ENCODE measurements around the gene SDK1. TPM values are rescaled to one million over a fixed set of nuclear protein-coding genes. Genes with fewer than 3 reads are reported as not detected.
"Not testable (repeated sequence)": the region's sequence is repeated elsewhere in the genome, so short reads cannot be mapped to it uniquely, and the experiment has no call there.

SDK1 gene
- polyA plus RNA-seq, 10 donors: 1.9 to 6.0 (median 2.7) TPM

DNA sequence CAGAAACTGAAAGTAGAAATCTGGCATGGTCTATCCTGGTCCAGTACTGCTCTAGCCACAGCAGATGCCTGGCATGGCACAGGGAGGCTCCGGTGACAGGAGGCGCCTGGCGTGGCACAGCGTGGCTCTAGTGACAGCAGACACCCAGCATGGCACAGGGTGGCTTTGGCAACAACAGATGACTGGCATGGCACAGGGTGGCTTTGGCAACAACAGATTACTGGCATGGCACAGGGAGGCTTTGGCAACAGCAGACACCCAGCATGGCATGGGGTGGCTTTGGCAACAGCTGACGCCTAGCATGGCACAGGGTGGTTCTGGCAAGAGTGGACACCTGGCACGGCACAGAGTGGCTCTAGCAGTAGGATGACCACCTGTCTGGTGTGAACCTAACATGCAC, 900.5 kb downstream of the SDK1 start:
- DNase-seq: no peak

DNA sequence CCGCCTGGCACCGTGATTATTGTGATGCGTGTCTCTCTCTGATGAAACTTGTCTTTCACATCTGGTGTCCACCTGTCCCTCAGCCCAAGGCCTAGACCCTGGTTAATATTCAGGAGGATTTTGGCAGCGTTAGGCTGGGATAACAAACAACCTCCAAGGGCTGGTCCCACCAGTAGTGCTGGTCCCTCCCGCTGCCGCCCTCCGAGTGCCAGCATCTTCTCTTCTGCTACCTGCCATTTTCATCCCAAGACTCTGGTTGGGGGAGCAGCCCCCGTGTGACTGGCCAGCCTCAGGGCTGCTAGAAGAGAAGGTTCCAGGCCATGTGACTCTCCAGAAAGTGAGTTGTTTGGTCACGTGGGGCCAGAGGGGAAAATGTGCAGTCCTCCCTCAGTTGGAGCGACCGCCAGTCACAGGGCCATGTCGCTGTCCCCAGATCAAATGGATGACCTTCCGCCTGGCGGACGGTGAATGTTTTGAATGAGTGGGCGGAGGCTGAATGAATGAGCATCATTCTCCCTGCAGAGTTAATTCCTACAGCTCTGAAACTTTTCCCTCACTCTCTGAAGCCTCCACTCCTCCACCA, 901.2 kb downstream of the SDK1 start:
- DNase-seq: no peak

DNA sequence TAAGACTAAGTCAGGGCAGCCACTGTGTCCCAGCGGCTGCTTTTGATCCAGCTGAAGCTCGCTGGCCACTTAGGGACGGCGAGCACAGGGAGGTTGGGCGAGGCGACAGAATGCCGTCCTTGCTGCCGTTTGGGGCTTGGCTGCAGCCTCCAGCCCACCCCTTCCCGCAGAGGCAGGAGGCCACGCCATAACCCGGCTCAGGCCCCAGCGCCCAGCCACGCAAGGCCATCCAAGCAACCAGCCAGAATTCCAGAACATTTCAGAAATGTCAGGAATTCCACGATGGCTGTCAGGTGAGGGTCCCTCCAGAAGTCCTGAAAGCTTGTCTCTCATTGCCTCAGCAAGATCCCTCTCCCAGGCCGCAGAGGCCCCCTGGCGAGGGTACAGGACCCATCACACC, 901.9 kb downstream of the SDK1 start:
- DNase-seq: no peak

DNA sequence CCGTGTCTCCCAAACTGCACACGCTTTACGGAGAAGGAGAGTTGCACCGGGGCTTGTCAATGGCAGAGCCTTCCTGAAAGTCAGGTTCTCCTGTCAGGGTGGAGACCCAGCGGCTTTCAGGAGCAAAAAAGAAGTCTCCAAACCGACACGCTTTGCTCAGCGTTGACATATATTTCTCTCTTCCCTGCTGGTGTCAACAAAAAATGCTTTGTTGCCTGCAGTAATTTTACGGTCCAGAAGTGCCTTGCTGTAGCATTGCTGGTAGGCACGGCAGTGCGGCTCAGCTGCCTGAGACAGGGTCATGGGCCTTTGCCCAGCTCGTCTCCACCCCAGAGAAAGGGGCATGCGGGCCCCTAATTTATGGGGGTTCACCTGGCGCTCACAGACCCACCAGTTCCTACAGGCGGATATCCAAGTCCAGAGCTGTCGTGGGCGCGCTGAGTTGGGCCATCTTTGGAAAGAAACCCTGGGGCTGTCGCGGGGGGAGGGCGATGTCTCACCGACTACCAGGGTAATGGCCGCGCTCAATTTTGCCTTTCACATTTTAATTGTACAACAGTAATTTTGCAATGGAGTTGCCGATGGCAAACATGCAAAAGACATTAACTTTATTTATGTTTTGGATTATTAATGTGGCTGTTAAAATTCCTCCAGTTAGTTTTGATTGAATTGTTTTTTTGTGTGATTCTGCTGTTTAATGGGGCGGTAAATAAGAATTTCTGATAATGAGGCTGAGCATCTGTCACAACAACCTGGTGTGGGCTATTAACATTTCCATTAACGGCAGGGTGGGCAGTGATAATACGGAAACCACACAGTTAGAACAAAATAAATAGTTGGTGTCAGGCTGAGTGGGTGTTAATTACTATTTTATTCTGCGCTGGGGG, 902.8 kb downstream of the SDK1 start:
- no peak for DNase-seq

DNA sequence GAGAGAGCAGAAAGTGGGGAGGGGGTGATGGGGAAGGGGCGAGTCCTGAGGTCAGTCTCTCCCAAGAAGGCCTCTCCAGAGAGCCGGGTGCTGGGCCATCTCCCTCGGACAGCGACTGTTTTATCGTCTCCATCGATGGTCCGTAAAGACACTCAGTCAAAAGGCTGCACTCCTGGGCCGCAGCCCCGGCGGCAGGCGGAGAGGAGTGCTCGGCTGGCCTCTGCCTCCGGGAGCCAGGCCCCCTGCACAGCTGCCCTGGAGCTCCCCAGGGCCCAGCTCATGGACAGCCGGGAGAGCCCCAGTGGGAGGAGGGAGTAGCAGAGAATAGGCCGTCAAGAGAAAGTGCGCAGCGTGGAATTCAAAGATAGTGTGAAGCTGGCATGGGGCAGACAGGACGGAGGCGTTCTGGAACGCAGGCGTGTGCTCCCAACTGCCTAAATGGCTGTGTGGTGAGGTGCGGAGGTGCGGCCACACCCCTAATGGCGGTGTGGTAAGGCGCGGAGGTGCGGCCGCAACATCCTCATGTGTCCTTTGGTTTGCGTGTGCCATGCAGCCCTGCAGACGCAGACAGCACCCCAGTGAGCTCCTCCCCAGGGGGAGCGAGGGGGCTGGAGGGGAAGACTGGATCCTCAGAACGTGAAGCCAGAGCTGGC, 903.6 kb downstream of the SDK1 start:
- DNase-seq: peak in 1 of 3 donors; percentile 22

DNA sequence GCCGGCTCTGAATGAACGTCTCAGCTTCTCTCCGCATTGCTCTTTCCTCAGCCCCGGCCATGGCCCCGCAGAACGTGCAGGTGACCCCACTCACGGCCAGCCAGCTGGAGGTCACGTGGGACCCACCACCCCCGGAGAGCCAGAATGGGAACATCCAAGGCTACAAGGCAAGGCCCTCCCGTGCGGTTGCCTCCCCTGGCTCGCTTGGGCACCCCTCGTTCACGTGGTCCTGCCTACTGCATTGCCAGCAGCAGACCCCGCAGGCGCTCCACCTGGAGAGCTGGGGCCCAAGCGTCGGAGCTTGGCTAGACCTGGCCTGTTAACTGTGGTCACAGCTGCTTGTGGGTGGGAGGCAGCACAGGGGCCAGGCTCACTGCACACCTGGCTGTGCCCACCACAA, 904.8 kb downstream of the SDK1 start:
- no peak for DNase-seq

DNA sequence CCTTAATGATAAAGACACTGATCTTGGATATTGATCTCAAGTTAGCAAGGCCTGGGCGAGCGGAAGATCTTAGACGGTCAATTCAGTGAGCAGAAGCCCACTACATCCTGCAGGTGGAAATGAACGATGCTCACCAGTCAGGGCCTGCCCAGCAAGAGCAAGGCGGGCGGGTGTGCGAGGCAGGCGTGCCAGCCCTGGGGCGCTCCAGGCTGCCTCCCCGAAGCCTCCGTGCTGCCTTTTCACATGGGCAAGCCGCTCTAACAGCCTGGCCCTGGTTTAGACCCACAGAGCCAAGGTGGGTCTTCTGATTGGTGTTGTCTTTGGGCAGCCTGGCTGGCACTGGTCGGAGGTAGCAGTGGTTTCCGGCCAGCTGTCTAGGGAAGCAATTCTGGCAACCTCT, 906.0 kb downstream of the SDK1 start:
- DNase-seq: no peak

DNA sequence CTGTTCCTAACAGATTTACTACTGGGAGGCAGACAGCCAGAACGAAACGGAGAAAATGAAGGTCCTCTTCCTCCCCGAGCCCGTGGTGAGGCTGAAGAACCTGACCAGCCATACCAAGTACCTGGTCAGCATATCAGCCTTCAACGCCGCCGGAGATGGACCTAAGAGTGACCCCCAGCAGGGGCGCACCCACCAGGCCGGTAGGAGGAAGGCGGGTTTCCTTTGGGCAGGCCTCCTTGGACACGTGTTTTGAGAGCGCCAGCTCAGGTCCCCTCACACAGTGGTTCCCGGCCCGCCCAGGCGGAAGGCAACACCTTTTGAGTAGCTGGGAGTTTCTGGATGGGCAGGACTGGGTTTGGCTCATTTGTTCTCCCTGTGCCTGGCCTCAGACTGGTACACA, 907.0 kb downstream of the SDK1 start:
- DNase-seq: no peak

DNA sequence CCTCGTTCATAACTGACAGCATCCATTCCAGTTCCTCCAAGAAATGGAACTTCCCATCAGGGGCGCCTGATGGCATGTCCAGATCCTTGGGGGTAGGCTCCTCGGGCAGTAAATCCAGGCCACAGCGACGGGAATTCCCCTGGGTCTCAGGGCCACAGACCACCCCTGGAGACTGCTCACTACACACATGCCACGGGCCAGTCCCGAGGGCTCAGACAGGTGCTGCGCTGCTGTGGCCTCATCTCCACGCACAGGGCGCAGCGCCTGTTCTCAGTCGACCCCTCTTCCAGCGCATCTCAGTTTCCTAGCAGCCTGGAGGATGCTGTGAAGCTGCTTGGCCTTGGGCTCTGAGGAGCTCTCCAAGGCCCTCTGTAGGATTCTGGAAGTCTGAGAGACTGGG, 907.5 kb downstream of the SDK1 start:
- no peak for DNase-seq

DNA sequence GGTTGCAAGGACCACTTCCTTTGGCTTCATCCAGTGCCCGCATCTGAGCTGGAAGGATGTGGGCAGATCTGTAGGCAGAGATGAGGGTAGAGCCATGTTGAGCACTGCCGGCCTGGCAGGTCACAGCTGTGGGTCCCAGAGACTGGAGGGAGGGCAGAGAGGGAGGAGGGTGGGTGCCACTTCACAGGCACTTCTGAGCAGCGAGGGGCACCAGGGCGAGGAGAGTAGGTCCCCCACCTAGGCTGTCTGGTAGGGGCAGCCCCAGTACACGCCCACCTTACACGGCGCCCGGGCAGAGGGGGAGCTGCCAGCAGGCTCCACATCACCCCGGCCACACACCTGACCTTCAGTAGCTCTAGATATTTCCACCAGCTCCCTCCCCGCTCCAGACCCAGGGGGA, 908.1 kb downstream of the SDK1 start:
- DNase-seq: no peak

DNA sequence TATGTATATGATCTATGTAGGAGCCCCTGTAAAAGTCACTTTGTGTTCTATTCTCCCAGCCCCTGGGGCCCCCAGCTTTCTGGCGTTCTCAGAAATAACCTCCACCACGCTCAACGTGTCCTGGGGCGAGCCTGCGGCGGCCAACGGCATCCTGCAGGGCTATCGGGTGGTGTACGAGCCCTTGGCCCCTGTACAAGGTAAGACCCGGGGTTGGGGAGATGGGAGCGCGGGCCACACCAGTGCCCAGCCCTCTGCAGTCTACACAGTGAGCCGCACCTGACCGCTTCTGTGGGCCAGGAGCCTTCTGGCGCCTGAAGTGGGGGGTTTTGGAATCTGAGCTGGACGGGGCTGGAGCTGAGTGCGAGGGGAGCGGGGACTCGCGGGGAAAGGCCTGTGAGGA, 908.9 kb downstream of the SDK1 start:
- DNase-seq: no peak

DNA sequence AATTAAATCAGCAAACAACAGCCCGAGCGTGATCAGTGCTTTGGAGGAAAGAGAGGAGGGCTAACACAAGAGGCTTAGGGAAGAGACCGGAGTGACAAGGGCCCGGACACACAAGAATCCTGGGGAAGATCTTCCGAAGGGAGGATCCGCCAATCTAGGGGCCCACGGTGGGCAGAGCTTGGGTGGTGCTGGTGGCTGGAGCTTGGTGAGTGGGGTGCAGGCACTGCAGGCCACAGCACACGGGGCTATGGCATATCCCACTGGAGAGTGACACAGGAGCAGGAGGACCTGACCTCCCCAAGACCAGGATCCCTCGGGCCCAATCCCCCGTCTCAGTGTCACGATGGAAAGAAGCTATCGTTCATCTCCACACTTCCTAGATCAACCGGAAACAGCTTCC, 909.8 kb downstream of the SDK1 start:
- no peak for DNase-seq

DNA sequence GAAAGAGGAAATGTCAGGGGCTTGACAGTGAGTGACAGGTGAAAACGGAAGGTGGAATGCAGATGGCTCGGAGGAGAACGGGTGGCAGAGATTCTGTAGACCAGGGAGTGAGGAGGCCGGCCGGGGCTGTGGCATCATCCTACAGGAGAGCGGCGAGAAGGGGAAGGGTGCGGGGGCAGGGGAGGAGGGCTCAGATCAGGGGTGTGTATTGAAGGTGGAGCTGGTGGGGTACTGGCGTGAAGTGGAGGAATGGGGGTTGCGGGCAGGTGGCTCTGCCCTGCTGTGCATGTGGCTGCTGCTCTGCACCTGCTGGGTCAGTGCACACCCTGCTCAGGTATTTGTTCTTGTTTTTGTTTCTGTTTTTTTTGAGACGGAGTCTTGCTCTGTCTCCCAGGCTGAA, 910.2 kb downstream of the SDK1 start:
- no peak for DNase-seq

DNA sequence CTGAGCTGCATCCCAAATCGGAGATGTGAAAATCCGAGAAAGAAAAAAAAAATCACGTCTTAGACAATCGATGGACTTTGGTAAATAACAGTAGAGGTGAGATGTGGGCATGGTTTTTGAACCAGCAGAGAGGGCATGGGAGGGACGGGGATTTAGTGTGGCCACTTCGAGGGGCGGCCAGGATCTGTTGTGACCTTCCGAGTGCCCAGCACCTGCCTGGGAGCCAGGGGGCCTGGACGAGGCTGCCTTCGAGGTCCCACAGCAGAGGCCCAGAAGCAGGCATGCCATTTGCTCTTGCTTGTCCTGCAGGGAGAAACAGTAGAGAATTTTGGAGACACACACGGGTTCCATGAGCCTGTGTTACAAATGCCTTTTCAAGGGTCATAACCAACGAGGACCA, 911.3 kb downstream of the SDK1 start:
- no peak for DNase-seq

DNA sequence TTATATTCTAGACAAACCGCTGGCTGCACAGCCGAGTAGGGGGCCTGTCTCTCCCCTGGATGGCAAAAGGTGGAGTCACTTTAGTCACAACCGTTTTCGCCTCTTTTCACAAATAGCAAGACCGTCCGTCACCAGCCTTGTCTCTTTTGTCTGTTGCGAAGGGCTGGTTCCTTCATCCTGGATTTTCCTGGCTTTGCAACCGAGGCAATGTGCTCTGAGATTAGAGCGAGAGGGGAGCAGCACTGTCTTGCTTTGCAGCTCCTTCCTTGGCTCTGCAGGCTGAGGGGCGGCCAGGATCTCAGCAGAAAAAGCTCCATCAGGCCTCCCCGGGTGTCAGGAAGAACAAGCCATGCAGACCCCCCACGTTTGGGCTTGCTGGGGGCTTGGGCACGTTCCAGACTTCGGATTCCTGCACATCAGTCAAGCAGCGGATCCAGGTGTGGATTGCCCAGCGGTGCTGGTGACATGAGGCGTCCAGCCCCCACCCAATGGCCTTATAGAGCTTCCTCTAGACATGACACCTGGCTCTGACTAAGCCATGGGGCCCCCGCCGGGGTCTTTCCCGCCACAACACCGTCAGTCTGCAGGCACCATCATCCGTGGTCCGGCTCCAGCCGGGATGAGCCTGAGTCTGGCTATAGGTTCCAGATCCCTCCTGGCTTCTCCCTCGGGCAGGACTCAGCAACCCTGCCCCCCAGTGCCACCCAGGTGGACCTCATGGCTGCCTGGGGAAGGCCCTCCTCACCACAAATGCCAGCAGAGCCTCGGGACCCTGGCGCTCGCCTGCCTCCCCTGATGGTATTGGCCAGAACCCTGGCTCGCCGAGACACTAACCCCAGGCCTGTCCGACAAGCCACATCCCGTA, 913.5 kb downstream of the SDK1 start:
- peak in 1 of 3 donors; percentile 10 for DNase-seq

DNA sequence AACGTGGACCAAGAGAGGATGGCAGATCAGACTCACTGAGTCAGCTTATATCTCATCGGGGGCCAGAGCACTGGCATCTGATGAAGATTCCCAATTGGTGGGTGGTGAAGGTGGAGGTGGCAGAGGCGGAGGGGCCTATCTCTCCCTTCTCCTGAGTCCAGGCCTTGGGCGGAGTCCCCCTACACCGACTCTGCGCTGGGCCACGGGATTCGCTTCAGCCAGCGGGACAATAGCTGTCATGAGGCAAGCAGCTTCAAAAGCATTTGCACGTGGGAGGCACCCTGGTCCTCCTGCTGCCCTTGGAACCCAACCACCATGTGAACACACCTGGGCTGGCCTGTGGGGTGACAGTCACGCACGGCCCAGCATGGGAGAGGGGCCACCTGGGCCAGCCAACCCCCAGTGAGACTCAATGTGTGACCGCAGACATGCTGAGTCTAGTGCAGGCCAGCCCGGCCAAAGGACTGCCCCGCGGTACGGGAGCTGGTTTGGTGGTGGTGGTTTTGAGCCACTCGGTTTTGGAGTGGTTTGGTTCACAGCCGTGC, 914.2 kb downstream of the SDK1 start:
- DNase-seq: no peak

DNA sequence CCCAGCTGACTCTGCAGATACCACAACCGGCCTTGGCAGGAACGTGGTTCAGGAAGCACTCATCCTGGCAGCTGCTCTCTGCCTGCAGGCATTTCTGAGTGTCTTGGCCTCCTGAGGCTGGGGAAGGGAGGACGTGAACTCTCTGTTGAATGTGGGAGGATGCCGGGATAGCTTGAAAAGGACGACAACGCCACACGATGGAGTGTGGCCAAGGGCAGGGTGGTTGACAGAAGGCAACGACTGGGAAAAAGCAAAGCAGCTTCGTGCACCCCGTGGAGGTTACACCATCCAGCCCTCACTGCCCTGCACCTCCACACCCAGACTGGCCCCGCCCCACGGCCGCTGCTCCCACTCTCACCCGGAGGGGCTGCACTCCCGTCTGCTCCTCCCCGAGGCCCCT, 915.0 kb downstream of the SDK1 start:
- DNase-seq: peak in 1 of 3 donors; percentile 41

DNA sequence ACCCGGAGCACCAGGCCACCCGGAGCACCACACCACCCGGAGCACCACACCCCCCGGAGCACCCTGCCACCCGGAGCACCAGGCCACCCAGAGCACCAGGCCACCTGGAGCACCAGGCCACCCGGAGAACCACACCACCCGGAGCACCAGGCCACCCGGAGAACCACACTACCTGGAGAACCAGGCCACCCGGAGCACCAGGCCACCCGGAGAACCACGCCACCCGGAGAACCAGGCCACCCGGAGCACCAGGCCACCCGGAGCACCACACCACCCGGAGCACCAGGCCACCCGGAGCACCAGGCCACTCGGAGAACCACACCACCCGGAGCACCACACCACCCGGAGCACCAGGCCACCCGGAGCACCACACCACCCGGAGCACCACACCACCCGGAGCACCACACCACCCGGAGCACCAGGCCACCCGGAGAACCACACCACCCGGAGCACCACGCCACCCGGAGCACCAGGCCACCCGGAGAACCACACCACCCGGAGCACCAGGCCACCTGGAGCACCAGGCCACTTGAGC, 916.1 kb downstream of the SDK1 start:
- not testable (repeated sequence) for DNase-seq

DNA sequence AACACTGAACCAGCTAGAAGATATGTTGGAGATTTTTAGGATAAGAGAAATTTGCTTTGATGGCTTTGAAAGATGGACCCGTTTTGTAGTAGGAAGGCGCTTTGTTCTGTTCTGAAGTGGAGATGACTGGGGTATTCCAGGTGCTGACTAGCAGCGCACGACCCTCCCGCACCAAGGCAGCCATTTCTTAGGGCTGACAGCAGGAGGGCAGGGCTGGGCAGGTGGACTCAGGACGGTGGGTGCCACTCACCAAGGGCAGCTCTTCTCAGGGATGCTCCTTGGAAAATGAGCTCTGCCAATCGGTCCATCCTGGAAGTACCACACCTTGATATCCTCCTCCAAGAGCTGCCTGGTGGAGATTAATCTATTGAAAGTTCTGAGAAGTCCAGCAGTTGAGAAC, 917.4 kb downstream of the SDK1 start:
- no peak for DNase-seq

DNA sequence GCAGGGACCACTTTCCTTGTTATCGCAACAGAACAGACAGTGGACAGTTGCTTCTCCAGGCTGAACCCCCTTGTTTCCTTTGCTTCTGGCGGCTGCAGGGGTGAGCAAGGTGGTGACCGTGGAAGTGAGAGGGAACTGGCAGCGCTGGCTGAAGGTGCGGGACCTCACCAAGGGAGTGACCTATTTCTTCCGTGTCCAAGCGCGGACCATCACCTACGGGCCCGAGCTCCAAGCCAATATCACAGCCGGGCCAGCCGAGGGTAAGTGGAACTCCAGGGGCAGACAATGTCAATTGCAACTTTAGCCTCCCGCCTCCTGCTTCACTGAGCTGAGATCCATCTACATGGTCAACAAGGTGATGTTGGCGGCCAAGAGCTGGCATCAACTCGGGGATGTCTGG, 919.0 kb downstream of the SDK1 start:
- DNase-seq: no peak

DNA sequence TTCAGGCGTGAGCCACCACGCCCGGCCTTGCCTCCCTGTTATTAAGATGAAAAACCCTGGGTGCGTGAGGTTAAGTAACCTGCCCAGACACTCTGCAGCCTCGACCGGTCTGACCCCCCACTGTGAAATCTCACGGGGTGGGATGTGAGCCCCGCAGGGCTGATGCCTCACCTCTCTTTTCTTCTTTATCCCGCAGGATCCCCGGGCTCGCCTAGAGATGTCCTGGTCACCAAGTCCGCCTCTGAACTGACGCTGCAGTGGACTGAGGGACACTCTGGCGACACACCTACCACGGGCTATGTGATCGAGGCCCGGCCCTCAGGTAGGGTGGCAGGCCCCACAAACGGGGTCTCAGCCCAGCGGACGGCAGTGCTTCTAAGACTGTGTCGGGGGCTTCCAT, 920.0 kb downstream of the SDK1 start:
- no peak for DNase-seq

DNA sequence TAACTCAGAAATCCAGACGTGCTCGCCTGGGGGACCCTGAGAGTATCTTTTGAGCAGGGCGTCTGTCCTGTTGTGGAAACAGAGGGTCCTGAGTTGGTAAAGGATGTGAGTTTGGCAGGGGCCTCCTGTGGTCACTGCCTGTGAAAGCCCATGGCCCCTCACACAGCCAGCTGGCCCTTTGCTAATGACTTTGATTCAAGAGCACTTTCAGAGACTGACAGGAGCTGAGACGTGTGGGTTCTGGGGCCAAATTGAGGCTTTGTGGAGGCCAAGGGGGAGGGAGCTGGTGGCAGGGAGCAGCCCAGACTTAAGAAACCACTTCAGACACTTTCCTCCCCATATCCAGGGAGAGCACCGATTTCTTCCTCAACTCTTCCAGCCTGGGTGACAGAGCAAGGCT, 921.6 kb downstream of the SDK1 start:
- no peak for DNase-seq

All from muscle of back (tissue), 11 donors.